ENCODE results near the gene SRCIN1. TPM values are rescaled to one million over a fixed set of nuclear protein-coding genes. Genes with fewer than 3 reads are reported as not detected.
A peak's percentile ranks its signal among the peaks of the same experiment; 100 is the strongest.

Gene SRCIN1
- total RNA-seq, 1 experiment from 2014 or later = 0.12 TPM

DNA sequence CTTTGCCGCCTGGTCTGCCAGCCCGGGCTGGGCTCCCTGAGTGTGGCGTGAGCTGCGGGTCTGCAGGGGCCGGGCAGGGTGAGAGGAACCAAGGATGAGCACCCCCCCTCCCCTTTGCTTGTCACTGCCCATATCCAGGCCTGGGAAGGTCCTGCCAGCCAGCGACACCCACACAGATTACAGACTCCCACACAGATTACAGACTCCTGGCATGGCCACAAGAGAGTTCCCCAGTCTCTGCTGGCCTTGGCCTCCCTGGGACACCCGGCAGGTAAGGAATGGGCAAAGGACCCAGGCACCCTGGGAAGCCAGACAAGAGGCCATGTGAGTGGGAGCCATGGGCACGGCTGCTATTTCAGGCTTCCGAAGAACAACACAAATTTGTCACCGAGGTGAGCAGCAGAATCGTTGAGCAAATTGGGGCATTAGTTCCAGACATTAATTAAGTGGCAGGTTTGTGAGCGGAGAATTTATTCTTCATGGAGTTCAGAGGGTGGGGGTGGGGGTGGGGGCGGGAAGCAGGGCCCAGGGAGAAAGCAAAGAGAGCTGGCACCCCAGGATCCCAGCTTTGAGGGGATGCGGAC is 41.4 kb downstream of the SRCIN1 start:
- DNase-seq (ENCODE audit: low spot score) = no peak

DNA sequence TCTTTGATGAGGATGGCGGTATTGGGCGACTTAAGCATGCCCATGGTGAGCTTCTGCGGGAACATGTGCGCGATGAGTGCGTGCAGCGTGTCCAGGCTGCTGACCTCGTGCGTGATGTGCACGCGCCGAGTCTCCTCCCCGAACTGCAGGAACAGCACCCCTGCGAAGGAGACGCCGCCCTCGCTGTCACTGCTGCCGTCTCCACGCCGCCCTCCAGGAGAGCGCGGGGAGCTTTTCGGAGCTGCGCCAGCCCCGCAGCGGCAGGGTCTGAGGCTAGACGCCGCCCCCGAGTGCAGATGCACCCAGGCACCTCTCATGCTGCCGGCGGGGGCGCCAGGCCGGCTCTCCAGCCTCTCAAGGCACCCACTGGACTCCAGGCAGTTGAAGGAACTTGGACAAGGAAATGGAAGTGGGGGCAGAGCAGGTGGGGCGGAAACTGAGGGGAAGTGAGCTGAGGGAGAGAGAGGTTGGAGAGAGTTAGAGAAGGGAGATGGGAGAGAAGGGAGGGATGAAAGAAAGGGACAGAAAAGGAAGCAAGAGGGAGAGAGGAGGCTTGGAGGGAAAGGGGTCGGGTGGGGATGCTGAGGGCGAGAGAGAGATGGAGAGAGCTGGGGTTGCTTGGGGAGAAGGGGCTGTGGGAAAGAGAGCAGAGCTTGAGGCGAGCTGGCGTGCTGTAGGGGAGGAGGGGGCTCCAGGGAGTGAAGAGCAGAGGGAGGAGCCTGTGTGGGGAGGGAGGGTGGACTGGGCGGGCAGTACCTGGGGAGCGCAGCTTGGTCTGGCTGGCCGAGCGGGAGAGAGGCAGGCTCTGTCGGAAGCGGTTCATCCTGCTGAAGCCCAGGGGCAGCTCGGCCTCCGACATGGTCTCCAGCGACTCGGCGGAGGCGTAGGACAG is 42.1 kb downstream of the SRCIN1 start:
- DNase-seq (ENCODE audit: low spot score) = no peak

DNA sequence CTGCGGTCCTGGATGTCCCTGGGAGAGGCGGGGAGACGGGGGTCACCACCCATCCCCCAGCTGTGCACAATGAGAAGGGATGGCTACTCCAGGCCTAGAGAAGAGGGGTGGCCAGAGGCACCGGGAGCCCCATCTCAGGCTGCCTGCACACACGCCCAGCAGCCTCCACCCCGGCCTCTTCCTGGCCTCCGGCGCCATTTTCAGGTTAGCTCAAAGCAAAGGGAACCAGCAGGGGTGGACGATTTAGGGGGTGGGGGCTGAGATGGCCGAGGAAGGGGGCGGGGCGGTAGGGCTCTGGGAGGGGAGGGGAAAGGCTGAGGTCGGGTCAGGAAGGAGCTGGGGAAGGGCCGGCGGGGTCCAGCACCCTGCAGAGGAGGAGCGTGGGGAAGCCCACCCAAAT is 42.8 kb downstream of the SRCIN1 start:
- DNase-seq (ENCODE audit: low spot score) = no peak

DNA sequence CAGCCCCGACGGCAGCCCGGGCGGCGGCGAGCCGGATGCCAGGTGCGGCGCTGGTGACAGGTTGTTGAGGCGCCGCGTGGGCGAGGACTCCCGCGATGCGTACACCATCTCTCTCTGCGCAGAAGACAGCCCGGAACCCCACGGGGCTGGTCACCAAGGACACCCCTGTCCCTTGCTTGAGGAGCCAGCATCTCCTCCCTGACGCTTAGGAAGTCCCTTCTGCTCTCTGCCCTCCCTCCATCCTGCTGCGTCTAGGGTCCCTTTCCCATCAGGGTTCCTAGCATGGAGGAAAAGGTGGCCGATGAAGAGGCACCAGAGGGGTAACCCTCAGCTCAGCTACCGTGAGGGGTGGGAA is 43.6 kb downstream of the SRCIN1 start:
- DNase-seq (ENCODE audit: low spot score) = no peak

DNA sequence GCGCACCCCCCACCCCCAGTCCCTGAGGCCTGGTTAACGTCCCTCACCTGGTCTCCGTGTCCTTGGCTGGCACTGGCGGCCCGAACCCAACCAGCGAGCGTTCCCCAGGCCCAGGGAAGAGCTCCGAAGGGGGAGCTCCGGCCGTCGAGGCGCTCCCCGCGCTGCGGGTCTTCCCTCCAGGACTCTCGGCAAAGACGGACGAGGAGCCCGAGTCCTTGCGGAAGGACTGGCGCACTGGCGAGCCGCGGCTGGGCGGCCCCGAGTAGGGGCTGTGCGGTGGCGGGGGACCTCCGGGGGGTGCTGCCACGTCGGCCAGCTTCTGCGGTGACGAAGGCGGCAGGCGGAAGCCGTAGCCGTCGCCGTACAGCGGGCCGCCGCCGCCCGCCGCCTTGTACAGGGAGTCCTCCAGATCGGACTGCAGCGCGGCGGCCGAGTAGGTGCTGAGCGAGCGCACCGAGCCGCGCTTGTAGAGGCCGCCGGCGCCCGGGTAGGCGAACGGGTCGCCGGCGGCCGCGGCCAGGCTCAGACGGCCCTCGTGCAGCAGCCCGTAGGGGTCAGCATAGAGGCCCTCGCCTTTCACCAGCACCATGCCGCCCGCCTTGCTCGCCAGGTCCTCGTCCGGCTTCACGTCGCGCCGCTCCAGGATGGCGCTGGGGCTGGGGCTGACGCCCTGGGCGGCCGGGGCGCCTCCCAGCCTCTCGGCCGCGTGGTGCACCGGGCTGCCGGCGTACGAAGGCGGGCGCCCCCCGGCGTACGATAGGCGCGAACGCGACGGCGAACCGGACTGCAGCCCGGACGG is 44.1 kb downstream of the SRCIN1 start:
- DNase-seq (ENCODE audit: low spot score) = no peak

DNA sequence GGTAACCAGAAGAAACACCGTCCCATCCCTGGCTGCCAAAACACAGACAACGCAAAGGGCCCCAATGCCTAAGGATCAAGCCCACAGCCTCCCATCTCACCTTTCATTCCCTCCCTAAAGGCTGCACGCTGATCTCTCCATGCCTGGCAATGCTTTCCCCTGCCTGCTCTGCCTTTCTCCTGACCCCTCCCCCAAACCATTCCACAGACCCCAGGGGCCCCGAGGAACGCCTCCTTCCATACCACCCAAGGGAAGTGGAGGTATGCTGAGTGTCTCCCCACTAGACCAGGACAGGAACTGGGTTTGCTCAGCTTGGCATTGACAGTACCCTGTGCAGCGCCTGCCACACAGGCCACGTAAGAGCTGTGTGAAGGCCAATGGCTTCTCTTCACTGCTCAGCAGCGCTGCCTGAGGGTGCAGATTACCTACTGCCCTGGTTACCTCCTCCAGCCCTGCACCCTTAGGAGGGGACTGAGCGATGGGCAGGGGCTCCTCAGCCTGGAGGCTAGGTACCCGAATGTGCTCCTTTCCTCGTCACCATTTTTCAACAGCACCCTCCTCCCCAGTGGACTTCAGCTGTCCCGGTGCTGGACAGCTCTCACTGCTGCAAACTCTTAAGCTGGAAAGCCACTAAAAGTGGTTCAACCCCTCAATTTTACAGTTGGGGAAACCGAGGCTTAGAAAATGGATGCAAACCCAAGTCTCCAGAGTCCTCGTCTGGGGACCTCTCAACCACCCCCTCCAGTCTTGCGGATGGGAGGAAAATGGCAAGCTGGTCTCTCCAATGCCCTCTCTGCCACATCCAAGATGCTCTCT is 45.0 kb downstream of the SRCIN1 start:
- no peak for DNase-seq (ENCODE audit: low spot score)

DNA sequence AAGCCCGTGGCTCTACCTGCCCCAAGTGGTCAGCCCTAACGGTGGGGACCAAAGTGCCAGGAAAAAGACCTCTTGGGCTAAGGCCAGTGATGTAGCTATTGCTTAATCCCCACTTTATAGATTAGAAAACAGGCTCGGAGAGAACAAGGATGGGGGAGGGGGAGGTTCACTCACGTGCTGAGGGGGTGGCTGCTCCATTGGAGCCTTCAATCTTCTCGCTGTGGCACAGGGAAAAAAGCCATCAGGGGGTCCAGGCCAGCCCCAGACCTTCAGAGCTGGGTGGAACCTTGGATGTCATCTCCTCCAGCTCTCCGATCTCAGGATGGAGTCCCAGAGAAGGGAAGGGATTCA is 45.9 kb downstream of the SRCIN1 start:
- DNase-seq (ENCODE audit: low spot score) = no peak

DNA sequence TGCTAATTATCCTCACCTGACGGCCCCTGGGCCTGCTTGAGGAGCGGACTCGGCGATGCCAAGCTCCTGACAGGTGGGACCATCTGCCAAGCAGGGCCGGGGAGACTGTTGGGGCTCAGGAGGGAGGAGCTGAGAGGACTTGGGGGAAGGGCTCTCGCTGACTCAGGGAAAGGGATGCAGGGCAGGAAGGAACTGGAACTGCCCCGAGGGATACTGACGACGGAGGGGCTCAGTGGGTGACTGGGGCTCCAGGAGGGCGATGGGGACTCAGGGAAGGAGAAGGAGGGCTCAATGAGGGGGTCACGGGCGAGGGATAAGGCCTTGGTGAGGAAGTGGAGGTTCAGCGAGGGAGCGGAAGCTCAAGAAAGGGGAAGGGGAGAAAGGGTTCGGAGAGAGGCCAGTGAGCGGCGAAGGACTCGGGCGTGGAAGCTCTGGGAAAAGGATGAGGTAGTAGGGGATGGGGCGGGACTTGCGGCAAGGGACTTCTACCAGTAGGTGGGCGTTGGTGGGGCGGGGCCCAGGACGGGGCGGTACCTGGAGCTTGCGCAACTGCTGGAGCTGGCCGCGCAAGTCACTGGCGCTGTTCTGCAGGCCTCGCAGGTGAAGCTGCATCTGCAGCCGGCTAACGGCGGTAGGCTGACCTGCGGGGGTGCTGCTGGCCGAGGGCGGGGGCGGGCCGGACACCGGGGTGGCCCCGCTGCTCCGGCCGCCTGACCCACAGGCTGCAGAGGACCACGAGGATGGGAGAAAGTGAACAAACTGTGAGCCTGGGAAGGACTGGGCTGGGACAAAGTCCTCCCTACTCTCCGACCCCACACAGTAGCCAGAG is 46.5 kb downstream of the SRCIN1 start:
- no peak for DNase-seq (ENCODE audit: low spot score)

DNA sequence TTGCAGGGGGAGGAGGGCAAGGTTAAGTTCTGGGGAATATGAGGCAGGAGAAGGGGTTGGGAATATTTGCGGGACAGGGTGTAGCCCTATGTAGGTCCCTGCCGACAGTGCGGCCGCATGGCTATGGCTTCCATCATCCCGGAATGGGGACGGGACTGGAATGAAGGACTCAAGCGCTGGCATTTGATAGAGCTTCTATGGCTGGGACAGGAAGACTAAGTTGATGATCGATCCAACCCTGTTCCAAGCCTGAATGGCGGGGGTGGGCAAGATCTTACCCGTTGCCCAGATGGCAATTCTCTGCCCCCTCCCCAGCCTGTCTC is 47.1 kb downstream of the SRCIN1 start:
- DNase-seq (ENCODE audit: low spot score) = no peak

DNA sequence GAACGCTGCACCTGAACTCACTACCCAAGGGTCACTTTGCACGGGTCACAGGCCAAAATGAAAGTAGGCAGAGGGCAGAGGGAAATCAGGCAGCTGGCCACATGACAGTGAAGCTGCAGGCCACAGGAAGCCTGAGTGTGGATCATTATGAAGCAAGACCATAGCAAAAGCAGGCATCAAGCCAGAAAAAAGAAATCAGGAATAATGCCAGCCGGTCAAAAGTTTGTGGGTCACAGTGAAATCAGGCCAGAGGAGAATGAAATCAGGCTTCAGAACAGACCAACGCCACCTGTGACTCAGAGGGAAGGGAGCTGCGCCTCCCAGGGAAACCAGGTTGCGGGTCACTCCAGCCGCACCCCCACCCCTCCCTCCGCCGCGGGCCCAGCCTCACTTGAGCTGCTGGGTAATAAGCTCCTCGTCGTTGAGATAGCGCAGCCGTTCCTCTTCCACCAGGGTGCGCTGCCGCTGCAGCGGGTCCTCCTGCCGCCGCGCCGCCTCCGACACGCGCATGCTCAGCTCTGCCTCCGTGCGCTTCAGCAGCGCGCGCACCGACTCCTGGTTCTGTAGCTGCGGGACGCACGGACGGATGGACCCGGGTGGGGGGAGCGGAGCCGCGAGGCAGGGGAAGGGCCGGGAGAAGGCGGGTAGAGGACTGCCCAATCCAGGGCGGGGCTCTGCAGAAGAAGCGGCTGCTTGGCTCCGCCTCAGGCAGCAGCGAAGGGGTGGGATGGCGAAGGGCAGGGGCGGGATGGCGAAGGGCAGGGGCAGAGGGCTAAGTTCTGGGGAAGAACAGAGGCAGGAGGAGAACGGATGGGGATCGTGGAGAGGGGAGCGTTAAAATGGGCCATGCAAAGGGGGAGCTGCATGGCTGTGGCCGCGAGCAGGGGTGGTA is 47.7 kb downstream of the SRCIN1 start:
- DNase-seq (ENCODE audit: low spot score) = peak; percentile 94

DNA sequence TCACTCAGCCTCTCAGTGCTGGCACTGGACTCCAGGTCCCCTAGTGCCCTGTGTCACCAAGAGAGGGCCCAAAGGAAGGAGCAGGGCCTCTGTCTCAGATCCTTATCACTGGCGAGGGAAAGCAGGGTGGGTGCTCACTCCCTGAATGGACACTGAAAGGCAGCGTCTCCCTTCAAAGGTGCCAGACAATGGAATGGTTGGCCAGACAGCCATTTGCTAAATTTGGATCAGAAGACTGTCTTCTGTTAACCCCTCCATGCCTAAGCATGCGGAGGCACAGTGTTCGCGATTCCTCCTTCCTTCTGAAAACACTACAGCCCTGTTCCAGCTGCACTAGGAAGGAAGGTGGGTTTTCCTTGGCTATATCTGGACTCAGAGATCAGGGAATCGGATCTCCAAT is 48.4 kb downstream of the SRCIN1 start:
- DNase-seq (ENCODE audit: low spot score) = no peak

DNA sequence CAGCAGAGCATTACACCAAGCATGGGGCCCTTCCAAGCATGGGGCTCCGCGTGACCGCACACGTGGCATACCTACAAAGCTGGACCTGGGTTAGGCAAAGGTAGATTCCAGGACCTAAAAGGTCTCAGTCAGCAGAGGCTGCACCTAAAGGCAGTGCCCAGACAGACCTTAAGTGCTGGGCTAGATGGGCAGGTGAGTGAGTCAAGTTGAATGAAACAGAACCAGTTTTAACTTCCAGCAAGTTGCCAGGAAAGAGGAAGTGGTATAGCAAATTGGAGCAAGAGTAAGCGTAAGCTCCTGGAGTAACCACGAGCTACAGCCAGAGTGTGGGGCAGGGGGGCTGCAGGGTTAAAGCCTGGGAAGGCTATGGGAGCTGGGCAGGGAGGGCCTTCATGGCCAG is 49.5 kb downstream of the SRCIN1 start:
- no peak for DNase-seq (ENCODE audit: low spot score)

DNA sequence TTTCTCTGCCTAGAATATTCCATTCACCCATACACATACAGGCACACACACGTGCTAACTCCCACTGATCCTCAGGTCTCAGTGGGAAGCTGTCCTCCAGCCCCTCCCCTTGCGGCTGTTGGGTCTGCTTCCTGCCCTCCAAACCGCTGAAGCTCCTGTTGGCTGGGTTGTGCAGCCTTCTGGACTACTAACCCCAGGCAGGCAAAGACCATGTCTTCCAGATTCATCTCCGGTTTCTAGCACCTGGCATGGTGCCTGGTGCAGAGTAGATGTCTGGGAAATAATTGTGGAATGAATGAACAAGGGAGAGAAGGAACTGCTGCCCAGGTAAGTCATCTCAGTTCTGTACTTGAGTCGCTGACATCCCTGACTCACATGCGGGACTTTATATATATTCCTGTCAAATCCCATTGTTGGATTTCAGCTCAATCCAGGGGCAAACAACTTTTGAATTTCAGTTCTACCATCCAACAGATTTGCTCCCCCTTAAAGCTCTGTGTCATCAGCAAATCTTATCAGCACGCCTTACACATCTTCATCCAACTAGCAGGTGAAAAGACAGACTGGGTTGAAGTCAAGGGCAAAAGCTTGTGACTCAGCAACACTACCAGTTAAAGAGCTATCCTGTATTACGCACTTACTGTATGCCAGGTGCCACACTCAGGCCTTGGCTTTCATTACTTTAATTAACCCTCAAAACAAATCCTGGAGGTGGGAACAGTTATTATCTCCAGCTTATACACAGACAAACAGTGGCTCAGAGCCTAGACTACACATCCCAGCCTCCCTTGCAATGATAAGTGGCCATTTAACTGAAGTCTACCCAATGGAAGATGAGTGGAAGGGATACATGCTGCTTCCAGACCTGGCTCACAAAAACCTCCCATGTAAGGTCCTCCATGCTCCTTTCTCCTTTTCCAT is 51.1 kb downstream of the SRCIN1 start:
- DNase-seq (ENCODE audit: low spot score) = peak; percentile 25

DNA sequence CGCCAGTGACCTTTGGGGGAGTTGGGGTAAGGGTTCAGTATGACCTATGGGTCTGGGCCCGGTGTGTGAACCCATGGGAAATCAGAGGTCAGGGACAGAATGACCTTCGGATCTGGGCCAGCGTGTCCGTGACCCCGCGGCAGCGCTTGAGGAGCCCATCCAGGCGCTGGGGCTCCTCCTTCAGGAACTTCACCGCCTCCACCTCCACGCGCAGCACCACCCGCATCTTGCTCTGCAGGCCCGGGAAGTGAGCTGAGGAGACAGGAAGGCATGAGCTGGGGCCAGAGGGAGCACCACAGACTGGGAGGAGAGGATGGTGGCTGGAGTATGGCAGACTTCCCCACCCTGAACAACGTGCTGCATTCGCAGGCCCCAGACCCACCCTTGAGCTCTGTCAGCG is 53.4 kb downstream of the SRCIN1 start:
- no peak for DNase-seq (ENCODE audit: low spot score)

DNA sequence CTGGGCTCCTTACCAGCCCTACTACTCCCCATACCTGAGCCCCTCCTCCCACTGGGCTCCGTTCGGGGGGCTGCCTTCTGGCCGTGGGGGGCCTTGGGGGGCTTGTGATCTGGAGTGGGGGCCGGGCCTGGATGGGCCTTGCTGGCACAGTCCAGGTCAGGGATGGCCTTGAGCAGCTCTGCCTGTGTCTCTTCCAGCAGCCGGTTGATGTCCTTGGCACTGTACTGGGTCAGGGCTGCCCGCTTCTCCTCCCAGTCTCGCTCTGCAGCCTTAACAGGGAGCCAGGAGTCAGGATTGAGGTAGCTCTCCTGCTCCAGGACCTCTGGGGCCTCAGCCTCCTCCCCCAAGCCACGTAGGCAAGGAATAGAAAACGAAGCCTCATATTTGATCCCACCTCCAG is 54.6 kb downstream of the SRCIN1 start:
- no peak for DNase-seq (ENCODE audit: low spot score)

DNA sequence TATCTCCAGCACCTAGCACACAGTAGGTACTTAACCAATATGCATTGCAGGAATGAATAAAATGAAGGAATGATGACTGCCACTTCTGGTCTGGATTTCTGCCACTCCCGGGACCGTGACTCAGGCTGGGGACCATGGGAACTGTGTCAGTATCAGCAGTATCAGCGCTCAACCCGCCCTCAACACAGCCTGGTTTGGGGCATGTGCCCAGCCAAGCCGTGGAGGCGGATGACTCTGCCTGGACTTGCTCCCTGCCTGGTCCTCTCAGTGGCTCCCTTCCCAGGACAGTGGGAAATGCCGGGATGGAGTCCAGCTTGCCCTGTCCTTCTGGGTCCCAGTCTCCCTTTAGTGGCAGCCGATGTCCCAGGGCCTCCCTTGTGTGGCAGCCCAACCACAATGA is 55.1 kb downstream of the SRCIN1 start:
- peak; percentile 77 for DNase-seq (ENCODE audit: low spot score)

DNA sequence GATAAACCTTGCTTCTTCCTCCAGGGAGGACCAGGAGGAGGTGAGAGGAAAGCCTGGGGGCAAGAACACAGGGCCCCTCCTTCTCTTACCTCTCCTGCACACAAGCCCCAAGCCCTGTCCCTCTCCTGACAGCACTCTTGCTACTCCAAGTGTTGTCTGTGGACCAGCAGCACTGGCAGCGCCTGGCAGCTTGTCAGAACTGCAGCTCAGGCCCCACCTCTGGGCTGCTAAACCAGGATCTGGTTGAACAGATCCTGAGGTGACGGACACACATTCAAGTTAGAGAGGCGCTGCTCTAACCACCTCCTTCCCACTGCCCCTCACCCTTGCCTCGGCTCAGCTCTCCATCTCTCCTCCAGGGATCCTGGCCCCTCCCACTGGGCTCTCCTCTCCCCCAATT is 56.5 kb downstream of the SRCIN1 start:
- DNase-seq (ENCODE audit: low spot score) = no peak

DNA sequence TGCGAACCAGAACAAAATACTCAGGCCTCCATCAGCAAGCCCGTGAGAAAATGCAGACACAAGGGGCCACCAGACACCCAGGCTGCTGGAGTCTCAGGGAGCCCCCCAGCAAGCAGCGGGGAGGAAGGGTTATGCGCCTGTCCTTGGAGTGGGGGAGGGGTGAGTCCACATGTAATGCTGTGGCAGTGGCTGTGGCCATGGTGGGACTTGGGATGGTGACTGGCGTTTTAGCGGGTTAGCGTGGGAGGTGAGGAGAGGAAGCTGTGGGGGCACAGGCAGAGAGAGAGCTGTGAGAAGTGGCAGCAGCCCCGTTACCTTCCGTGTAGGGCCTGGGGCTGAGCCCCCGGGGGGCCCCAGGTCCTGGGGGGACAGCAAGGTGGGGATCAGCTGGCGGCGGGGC is 58.3 kb downstream of the SRCIN1 start:
- no peak for DNase-seq (ENCODE audit: low spot score)

DNA sequence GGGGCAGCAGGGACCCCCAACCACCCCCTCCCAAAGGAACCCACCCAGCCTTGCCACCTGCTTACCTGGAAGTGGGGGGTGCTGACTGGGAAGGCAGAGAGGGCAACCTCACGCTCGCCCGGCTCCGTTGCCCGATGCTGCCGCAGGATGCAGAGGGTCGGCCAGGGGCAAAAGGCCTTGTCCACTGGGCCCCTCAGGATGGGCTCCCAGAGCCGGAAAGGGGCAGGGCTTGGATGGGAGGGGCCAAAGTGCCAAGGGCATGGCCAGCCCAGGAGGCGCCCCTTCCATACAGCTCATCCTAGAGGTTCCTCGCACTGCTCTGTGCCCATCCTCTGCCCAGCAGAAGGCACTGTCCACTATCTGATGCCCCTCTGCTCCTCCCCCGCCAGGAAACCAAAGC is 59.4 kb downstream of the SRCIN1 start:
- DNase-seq (ENCODE audit: low spot score) = no peak
